ENCODE measurements around the gene TMED1. TPM values are rescaled to one million over a fixed set of nuclear protein-coding genes. Genes with fewer than 3 reads are reported as not detected.

TMED1 gene
- total RNA-seq, 1 experiment from 2014 or later = 88.9 TPM

DNA sequence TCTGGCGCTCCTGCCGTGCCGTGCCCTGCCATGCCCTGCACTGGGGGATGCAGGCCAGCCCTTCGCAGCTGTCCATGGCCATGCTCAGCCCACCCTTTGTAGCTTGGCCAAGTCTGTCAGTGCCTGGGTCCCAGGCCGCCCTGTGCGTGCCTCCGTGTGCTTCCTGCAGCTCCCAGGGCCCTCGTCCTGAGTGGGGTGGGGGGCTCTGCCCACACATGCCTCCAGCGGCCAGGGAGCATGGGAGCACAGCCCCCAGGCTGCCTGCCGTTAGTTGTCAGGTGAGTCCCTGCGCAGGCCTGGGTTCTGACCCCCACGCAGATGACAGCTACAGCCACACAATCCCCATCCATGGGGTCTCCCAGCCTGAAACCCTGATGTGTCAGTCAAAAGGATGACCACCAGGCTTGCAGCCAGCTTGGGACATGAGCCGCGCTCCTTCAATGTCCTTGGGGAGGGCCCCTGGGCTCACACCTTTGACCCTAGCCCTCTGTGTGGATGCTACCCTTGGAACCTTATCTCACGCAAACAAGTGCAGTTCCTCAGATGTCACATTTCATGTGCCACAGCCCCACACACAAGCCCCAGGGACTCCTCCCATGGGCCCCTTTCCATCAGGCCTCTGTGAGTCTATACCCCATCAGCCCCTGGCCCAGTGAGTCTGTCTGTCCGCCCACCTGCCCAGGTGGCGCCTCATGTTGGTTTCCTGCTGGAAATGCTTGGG, 24.5 kb downstream of the TMED1 start:
- no peak for DNase-seq (ENCODE audit: low read depth)

DNA sequence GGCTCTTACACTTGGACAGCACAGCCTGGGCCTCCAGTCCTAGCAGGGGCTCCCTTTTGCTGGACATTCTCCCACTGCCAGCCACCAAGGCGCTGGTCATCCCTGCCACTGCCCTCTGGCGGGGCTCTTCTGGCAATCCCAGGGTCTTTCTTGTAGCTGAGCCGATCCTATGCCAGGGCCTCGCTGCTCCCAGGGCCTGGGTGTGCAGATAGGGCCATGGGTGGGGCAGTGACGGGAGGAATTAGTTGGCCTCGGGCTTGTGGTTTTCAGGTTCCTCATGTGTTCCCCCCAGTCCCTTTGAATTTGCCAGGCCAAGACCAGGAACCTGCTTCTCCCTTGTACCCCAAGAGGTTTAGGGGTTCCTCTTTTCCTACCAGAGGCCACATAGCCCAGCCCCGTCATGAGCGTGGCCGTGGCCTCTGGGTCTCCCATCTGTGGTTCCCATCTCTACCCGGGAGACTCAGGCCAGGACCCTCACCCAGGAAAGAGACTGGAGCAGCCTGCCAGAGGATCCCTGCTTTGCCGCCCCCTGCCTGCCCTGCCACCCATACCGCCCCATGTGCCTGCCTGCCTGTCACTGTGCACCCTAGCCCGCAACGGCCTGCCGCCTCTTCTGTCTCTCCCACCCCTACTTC, 26.2 kb downstream of the TMED1 start:
- no peak for DNase-seq (ENCODE audit: low read depth)

DNA sequence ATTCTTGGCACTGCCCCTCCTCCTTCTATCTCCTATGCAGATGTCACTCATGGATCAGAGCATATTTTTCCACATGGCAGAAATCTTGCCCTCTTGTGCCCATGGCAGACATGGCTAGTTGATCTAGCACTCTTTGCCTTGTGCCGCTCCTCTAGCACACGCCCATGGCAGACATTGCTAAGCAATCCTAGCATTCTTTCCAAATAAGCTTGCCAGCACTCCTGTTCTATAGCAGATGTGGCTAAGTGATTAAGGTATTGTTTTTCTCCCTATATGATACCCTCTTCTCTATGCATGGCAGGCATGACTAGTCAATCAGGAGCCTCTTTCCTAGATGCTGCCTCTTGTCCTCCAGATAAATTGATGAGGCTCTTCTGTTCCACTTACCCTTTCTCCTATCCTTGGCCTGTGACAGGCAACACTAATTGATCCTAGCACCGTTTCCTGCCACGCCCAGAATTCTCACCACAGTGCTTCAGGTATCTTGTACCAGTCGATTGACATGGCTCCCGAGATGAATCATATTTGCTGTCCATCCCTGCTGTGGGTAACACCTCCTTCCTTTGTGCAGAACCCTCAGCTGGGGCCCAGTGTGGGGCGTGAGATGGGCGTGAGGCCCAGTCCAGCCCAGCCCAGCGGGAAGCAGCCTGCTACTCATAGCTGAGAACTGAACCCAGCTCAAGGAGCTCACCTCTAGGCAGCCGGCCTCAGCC, 26.9 kb downstream of the TMED1 start:
- DNase-seq (ENCODE audit: low read depth) = peak; percentile 50

DNA sequence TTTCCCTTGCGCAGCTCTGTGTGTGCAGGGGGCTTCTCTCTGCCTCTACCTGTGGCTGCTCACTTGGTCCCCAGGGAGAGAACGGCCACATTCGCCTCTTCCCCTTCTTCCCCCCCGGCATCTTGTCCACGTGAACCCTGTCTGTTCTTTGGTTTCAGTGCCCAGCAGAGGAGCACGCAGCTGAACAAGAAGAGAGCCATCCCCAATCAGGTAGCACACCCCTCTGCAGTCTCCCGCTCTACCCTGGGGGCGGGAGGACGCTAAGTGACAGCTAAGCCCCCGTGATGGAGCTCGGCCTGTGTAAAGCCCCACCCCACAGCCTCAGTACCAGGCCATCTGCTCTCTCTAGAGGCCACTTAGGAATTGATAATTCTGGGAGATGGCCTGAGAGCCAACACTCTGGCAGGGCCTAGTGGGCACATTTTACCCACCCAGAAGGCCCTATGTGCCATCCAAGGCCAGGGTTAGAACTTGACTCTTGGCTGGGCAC, 30.2 kb downstream of the TMED1 start:
- DNase-seq (ENCODE audit: low read depth) = no peak

DNA sequence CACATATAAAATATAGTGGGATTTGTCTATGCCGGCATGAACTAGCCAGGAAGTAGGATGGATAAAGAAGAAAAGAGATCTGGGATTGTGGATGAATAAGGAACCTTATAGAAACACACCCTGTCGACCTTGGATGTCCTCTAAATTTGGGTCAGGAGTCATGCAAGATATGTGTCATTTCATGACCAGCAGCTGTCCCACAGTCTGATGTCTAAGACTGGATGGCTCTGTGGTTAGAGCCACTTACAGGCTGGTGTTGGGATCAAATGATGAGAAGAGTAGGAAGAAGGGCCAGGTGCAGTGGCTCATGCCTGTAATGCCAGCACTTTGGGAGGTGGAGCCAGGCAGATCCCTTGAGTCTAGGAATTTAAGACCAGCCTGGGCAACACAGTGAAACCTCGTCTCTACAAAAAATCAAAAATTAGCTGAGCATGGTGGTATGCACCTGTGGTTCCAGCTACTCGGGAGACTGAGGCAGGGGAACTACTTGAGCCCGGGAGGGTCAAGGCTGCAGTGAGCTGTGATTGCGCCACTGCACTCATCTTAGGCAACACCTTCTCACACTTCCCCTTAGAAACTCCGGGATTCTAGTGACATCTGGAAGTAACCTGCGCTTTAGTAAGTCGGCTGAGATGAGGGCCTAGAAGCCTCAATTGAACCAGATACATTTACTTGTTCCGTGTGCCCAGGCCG, 30.8 kb downstream of the TMED1 start:
- no peak for DNase-seq (ENCODE audit: low read depth)

DNA sequence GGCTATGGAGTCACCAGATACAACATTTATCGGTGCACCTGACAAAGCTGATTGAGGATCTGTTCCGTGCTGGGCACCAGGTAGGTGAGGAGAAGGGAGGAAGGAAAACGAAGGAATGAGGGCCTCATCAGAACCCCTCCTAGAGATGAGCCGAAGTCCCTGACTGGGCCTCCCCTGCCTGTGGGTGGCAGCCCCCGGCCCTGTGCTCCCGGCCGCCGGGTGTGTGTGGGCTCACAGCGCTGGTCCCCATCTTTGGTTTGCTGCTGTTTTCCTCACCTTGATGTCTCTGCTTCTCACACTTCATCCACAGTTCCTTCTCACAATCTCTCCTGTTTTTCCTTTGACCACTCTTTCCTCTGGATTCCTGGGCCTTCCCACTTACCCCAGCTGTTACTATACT, 32.8 kb downstream of the TMED1 start:
- no peak for DNase-seq (ENCODE audit: low read depth)

DNA sequence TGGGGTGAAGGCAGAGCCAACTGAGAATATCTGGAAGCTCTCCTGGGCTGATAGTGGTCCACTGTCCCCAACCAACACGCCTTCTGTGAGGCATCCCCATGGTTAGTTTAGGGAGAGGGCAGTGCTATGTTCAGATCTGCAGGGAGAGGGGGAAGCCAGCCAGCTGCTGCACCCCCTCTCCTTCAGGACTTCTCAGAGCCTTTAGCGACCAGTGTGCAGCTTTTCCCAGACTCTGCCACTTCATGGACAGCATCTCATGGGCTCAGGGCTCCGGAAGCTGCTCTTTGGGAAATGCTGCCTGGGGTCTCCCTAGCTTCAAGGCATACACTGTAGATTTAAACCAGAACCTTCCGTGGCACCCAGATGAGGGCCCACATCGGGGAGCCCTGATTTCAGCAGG, 33.5 kb downstream of the TMED1 start:
- no peak for DNase-seq (ENCODE audit: low read depth)

DNA sequence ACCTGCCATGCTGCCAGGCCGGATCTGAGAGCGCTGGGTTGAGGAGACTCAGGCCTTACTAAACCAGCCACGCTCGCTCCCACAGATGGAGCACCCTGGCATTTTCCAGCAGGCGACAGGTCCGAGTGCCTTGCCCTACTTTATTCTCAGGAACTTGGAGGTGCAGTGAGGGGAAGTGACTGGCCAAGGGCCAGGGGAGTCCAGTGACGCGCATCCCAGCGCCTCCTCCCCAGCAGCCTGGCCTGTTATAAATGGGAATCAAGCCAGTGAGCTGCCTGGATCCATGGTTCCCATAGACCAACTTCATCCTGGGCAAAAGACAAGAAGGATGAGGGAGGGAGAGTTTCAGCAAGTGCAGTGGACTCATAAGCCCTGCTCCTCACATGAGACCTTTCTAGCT, 35.5 kb downstream of the TMED1 start:
- no peak for DNase-seq (ENCODE audit: low read depth)

DNA sequence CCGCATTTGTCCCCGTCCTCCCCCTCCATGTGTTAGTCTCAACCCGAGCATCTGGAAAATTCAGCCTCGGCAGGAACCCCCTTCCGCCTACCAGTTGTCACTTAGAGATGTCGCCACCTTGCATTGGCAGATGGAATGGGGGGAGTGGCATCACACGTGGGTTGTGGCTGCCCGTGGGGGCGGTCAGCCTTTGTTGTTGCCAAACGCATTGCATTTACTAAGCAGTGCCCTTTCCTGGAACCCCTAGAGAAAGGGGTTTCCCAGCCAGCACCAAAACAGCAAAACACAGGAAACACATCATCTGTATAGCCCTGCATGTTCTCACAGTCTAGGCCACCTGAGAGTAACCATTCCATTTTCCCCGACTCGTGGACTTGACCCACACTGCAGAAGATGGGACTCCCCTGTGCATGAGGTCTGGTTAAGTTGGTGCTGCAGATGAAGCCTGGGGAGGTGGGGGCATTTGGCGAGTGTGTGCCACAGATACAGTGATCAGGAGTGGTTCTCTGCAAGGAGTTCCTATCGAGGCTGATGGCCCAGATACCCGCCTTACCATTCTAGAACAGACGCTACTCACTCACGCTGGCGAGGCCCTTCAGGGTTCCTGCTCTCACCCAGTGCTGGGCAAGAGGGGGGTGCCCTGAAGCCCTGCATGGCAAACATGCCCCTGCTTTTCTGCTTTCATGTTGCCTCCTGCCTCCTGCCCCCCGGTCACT, 38.3 kb downstream of the TMED1 start:
- no peak for DNase-seq (ENCODE audit: low read depth)

DNA sequence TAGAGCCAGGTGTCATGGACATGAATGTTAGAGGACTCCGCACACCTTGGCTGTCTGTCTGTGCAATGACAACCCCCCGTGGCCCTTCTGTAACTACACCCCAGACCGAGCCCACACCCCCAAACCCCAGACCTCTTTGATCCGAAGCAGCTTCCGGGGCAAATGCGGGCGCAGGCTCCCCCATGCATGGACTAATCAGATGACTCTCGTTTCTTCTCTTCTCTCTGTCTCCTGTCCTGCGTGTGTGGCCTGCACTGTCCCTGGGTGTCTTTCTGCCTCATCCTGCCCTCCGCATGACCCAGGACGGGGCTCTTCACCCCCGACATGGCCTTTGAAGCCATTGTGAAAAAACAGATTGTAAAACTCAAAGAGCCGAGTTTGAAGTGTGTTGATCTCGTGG, 38.9 kb downstream of the TMED1 start:
- DNase-seq (ENCODE audit: low read depth) = no peak

DNA sequence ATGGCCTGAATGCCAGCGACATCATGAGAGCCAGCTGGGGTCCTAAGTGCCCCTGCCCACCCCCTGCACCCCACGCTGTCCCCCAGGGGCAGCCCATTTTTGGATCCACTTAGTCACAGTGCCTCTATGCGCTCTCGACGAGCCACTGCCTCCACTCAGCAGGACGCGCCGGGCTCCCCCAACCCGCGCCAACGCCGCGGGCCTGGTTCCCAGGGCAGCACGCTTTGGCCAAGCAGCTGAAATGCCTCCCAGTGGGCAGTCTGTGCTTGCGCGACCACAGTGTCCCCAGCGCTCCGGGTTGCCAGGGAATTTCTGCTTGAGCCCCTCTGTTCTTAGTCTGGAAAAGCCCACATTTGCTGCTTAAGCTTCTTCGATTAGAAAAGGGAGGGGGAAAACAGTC, 39.4 kb downstream of the TMED1 start:
- no peak for DNase-seq (ENCODE audit: low read depth)

DNA sequence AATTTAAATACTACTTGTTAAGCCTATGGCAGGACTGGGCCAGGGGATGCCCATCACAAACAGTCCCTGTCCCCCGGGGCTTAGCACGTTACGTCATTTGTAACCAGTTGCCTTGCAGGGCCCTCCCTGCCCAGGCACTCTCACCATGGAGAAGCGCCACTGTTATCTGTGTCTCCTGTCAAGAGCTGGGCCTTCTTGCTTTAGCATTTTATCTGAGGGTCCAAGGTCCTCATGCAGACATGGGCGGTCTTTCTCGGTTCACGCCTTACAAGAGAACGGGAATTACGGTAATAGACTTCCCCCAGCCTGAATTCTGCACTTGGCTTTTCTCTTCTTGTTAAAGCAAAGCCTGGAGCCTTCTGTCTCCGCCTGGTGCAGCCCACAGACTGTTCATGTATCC, 46.1 kb downstream of the TMED1 start:
- DNase-seq (ENCODE audit: low read depth) = no peak

DNA sequence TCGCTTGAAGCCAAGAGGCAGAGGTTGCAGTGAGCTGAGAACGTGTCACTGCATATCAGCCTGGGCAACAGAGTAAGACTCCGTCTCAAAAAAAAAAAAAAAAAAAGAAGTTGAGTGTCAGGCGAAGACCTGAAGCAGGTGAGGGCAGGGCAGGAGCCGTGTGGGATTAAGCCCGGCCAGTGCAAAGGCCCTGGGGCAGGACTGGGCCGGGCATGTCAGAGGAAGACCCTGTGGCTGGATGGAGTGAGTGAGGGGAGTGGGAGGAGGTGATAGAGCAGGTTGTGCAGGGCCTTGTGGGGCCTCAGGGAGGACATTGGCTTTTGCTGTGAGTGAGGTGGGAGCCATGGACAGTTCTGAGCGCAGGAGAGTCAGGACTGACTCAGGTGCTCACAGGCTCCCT, 47.9 kb downstream of the TMED1 start:
- no peak for DNase-seq (ENCODE audit: low read depth)

DNA sequence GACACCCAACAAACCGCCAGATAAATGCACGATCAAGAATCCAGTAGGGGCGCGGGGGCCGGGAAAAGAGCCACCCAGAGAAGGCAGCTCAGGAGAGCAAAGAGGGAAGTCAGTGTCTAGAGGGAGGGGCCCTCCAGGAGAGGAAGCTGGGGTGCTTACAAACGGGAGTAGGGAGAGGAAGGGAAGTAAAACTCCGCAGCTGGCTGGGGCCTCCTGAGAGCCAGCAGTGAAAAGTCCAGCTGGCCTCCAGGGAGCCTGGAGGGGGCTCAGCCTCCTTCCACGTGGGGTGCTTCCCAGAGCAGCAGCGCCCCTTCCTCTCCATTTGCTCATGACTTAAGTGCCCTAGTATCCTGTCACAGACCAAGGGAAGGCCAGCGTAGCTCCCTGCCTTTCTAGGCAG, 51.8 kb downstream of the TMED1 start:
- no peak for DNase-seq (ENCODE audit: low read depth)

DNA sequence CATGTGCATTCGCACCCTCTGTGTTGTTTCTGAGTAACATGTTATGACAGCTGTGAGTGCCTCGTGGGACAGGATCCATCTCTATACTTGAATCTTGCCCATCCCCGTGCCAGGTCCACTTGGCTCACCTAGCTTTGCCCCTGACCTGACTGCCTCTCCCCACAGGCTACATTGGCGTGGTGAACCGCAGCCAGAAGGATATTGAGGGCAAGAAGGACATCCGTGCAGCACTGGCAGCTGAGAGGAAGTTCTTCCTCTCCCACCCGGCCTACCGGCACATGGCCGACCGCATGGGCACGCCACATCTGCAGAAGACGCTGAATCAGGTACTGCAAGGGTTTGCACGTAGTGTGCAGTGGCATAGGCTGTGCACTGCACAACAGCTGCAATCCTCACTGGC, 53.2 kb downstream of the TMED1 start:
- no peak for DNase-seq (ENCODE audit: low read depth)

Other genes starting within 250 kb of the TMED1 start
- gene AP1M2, start 248.9 kb downstream of the TMED1 start, total RNA-seq (2014; rRNA removed; shearing (Covaris generic)) = 2.2 and 9.0 TPM in 2 replicates
- gene SLC44A2, start 210.7 kb downstream of the TMED1 start, total RNA-seq (2014; rRNA removed; shearing (Covaris generic)) = 34.1 and 42.4 TPM in 2 replicates
- 75.2 and 139 TPM in 2 replicates for gene ILF3, start 181.9 kb downstream of the TMED1 start, total RNA-seq (2014; rRNA removed; shearing (Covaris generic))
- gene QTRT1, start 134.8 kb downstream of the TMED1 start, total RNA-seq (2014; rRNA removed; shearing (Covaris generic)) = 14.3 and 19.7 TPM in 2 replicates
- gene DNM2, start 118.1 kb downstream of the TMED1 start, total RNA-seq (2014; rRNA removed; shearing (Covaris generic)) = 49.9 and 91.8 TPM in 2 replicates
- 0.12 TPM in 1 of 2 replicates, not detected in the other for gene C19orf38, start 12.2 kb upstream of the TMED1 start, total RNA-seq (2014; rRNA removed; shearing (Covaris generic))
- gene CARM1, start 35.3 kb upstream of the TMED1 start, total RNA-seq (2014; rRNA removed; shearing (Covaris generic)) = 16.5 and 24.1 TPM in 2 replicates
- 82.8 and 99.4 TPM in 2 replicates for gene YIPF2, start 92.4 kb upstream of the TMED1 start, total RNA-seq (2014; rRNA removed; shearing (Covaris generic))
- 24.5 and 37.7 TPM in 2 replicates for gene TIMM29, start 92.6 kb upstream of the TMED1 start, total RNA-seq (2014; rRNA removed; shearing (Covaris generic))
- gene SMARCA4, start 124.8 kb upstream of the TMED1 start, total RNA-seq (2014; rRNA removed; shearing (Covaris generic)) = 50.7 and 94.6 TPM in 2 replicates

Measured in M059J (cell line).